Fibroblast of gingiva (primary cell): ENCODE data around the gene PAFAH2.
A peak's percentile ranks its signal among the peaks of the same experiment; 100 is the strongest.
"Not testable (repeated sequence)": the region's sequence is repeated elsewhere in the genome, so short reads cannot be mapped to it uniquely, and the experiment has no call there.

Source experiments
- DNase-seq: peaks from one replicate; pipeline ENCODE4 v3.0.0-alpha.2; 2011; ENCODE audit warnings: low read depth

Gene PAFAH2

DNA sequence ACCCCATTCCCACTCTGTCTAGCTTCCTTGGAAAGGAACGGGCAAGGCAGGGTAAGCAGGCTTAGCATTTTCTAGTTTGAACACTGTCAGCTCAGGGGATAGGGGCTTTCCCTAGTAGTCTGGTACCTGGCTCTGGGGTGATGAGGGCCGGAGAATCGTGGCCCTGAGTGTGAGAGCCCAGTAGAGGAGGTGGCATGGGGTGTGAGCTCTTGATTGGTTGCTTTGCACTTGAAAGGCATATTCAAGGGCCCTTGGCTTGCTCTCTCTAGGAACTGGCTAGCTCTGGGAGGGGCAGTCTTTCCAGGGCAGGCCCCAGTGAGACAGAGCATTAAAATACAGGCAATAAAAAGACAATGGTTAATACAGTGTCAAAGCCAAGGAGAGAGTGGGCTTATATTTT, 13.0 kb upstream of the PAFAH2 start:
- DNase-seq = no peak

DNA sequence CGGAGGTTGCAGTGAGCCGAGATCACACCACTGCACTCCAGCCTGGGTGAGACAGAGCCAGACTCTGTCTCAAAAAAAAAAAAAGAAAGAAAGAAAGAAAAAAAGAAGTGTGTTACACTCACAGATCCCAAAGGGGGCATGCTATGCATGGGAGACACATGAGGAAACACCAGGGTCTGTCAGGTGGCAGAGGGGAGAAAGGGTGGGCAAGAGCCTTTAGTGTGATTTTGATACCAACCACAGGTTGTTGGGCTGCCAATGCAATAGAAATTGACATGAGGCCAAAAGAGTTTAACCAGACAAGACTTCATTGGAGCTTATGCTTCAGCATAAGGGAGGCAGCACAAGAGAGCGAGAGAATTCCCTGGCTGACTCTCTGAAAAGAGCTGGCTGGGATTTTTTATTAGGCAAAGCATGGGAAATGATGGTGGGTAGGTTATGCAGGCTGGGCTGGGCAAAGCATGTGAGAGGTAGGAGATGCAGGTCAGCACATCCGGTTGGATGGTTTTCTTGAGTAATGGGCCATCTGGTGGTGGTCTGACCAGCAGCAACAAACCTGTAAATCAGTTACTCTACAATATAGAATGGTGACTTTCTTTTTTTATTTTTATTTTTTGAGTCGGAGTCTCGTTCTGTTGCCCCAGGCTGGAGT, 12.1 kb upstream of the PAFAH2 start:
- no peak for DNase-seq

- no peak for DNase-seq
These were observed 8.8 kb upstream of the PAFAH2 start for GRCh38 chr1:26006710-26007109.

DNA sequence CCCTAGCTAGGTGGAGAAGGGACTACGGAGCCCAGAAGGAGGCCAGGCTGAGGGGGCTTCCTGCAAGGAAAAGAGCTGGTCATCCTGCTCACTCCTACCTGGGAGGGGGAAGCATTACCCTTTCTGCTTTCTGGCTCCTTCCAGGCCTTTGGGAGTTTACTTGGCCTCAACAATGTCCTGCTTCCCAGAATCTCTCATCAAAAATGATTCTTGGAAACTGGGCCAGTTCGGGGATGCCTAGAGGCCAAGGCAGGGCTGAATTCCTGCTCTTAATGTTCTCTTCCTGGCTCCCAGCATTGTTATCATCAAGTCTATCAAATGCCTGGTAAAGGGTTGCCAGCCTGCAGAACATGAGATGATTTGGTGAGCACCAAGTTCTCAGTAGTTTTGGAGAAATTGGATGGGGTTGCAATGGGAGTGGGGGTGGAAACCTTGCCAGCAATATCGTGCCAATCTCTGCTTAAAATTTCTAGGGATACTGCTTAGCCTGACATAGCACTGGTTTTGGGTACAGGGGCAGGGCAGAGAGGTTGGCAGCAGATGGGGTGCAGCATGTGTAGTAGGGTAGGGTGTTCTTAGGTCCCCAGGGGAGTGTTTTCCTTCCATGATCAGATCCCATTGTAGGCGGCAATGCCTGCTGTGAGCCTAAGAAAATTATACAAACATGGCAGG, 7.7 kb upstream of the PAFAH2 start:
- DNase-seq = no peak

GRCh38 chr1:26003756-26004155, 5.9 kb upstream of the PAFAH2 start:
- DNase-seq = no peak

DNA sequence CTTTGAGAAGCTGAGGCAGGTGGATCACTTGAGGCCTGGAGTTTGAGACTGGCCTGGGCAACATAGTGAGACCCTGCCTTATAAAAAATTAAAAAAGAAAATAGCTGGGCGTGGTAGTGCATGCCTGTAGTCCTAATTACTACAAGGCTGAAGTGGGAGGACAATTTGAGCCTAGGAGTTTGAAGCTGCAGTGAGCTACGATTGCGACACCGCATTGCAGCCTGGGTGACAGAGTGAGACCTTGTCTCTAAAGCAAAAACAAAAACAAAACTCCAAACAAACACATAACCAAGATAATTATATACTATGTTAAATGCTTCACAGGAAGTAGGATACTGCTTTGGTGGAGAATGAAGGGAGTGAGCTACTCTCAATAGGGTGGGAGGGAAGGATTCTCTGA, 5.4 kb upstream of the PAFAH2 start:
- DNase-seq = no peak

- DNase-seq = no peak
These were observed 1.4 kb upstream of the PAFAH2 start for GRCh38 chr1:25999041-25999800.

DNA sequence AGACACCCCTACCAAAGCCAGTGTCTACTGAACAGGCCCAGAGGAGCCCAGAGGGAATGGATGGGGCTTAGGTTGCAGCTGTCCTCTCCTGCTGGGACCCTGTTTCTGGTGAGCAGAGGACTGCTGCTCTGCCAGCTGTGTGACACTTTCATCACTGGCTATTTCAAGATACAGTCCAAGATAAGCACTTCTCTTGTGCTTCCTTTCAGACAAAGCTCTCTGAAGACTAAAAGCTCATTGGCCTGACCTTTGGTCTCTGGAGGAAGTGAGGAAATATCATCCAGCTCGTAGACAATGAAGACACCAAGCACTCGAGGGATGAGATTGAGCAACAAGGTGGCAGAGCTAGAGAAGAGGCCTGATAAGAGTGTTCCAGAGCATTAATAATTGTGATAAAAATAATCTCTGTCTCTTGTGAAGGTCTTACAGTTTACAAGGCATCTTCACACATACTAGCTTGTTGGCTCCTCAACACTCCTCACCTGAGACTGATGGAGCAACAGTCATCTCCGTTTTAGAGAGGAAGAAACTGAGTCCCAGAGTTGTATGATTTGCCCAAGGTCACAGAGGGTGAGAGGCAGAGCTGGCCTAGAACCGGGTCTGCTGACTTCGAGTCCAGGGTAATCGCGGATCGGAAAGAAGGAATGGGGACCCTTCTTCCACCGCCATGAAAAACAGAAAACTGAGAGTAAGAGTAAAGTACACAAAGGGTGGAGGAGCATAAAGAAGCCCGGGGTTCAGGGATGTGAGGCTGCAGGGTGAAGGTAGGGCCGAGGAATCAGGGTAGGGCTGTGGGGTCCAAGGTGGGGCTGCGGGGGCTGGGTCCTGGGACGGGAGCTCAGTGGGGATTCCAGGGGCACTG, 666 bp downstream of the PAFAH2 start:
- peak; percentile 76 for DNase-seq

DNA sequence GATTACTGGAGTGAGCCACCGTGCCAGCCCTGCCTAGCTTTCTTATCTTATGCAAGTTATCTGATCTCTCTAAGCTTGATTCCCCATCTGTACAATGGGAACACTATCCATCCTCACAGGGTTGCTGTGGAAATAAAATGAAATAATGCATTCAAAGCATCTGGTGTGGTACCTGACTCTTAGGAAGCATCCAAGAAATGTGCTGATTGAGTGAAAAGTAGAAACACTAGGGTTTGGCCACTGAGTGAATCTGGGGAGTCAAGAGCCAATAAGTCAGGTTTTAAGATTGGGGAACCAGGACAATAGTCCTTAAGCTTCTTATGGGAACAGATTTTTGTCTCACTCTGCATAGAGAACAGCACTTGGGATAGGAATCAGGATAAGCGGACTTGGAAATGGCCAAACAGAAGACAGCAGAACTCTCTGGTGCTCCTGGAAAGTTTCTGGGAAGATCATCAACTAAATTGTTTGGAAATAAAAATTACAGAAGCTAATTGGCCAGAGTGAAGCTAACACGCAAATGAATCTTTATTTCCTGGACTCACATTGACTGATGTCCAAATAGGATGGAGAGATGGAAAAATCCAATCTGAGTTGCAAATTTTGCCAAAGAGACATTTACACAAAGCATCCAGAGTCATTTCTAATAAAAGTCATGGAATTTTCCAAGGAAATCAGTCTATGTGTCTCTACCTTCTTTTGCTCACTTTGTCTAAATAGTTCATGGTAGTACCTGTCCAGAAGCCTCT, 3.3 kb downstream of the PAFAH2 start:
- no peak for DNase-seq

GRCh38 chr1:25993197-25993951, 4.5 kb downstream of the PAFAH2 start:
- DNase-seq = no peak

DNA sequence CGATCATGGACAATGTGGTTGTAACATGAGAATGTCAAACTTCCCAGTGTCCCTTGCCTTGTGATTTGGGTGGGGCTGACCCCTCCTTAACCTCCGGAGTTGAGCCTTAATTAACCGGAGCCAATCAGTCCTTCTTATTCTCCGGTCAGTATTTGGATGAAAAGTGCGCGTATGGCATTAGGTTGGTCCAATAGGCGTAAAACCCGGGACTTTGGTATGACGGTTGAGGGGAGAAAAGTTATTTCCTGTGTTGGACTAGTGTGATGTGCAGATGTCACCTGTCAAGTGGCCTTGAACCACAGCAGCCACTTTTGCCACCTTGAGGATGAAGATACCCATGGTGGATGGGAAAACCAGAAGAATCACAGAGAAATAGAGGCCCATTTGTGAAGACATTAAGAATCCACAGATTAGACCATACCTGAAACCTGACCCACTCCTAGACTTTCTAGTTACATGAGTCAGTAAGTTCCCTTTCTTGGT, 5.1 kb downstream of the PAFAH2 start:
- DNase-seq = no peak

GRCh38 chr1:25991937-25992688, 5.8 kb downstream of the PAFAH2 start:
- DNase-seq = no peak

- DNase-seq = no peak
These were observed 7.0 kb downstream of the PAFAH2 start for GRCh38 chr1:25990702-25991395.

DNA sequence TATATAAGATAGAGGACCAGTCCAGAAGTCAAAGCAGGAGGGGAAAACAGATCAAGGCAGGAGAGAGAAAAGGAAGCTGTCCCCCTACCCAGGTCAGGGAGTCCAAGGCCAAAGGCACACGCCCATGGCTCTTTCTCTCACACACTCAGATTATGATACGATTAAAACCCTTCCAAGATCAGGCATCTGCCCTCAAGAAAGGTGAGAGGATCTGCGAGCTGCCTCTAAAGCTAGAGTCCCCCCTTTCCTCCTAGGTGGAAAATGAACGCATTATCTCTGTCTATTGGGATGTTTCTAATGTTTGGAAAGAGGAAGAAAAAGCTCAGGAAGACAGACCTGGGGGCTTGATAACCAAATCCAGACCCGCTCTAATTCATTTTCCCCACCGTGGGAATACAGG, 7.6 kb downstream of the PAFAH2 start:
- no peak for DNase-seq

DNA sequence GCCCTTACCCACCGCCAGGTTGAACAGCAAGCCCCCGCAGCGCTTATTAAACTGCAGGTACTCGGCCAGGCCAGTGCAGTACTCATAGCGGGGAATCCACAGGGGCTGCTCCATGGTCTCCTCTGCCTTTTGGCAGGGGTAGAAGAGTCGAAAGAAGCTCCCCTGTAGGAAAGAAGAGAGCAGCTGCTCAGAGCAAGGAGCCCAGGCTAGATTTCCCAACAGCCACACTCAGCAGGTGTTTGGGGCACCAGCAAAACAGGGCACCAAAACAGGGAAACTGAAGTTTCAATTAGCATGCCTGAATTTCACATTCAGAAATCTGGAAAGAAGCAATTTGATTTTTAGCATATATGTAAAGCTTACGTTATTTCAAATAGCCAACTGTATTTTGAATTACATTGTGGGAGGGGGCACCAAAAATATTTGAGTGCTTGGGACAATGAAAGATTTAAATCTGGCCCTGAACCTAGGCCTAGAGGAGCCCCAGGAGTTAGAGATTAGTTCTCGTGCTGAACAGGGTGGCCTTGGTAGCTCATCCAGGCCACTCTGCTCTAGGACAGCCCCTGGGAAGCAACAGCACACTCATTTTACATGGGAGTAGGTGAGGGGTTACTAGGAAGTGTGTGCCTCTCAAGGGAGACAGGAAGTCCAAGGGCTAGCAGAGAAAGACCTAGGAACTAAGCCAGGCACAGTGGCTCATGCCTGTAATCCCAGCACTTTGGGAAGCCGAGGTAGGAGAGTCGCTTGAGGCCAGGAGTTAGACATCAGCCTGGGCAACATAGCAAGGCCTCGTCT, 8.2 kb downstream of the PAFAH2 start:
- DNase-seq = peak; percentile 13

DNA sequence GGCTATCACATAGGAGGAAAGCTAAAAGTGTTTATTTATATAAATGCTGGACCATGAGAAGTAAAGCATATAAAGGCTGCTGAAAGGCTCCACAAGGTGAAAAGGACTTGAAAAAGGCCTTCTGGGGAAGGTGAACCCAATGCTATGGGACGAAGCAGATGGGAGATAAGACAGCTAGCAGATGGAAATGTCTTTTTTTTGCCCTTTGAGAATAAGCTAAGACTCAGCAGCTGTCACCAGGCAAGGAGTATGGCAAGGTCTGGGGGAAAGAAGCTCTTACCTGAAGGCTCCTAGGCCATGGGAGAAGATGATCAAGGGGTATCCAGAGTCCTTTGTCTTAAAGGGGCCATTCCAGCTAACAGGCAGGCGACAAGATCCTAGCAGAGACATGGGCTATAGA, 9.9 kb downstream of the PAFAH2 start:
- no peak for DNase-seq

GRCh38 chr1:25986773-25987172, 11.1 kb downstream of the PAFAH2 start:
- not testable (repeated sequence) for DNase-seq

DNA sequence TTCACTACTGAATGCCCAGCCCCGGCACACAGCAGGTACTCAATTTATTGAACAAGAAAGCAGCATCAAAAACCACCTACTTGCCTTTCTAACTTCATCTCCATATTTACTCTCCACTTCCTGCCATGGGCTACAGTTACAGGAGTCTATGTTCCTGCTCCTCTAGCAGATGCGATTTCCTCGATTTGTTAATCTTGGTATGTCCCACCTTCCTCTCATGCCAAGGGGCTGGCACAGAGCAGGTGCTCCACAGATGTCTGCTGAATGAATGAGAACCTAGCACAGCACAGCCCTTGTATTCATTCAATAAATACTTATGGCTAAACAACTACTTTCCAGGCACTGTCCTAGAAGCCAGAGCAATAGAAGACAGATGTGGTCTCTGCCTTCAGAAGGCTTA, 12.2 kb downstream of the PAFAH2 start:
- no peak for DNase-seq
